Thymus (tissue), 11 donors: ENCODE data around the gene LRRC2. TPM values are rescaled to one million over a fixed set of nuclear protein-coding genes. Genes with fewer than 3 reads are reported as not detected.
"Not testable (repeated sequence)": the region's sequence is repeated elsewhere in the genome, so short reads cannot be mapped to it uniquely, and the experiment has no call there.

Experiments
- DNase-seq, 9 donors: peaks; one replicate each; pipeline ENCODE4 v3.0.0-alpha.2; 2013; ENCODE audit warnings: low spot score in 9 of 9, low read depth in 6 of 9, missing footprints in 1 of 9
- H3K27ac ChIP-seq, 2 donors: one replicate each; pipeline ENCODE4 v1.5.1; 2013; ENCODE audit warnings: control low read depth in 1 of 2, low read depth in 1 of 2, low read length in 1 of 2, mild to moderate bottlenecking in 1 of 2, moderate library complexity in 1 of 2
- H3K27me3 ChIP-seq, 2 donors: one replicate each; pipeline ENCODE4 v1.5.1; 2013; ENCODE audit warnings: low read length in 1 of 2; ENCODE audit not compliant: control insufficient read depth in 2 of 2, insufficient read depth in 1 of 2
- H3K36me3 ChIP-seq, 2 donors: one replicate each; pipeline ENCODE4 v1.5.1; 2013; ENCODE audit warnings: low read length in 1 of 2, mild to moderate bottlenecking in 1 of 2, moderate library complexity in 1 of 2; ENCODE audit not compliant: control insufficient read depth in 2 of 2, insufficient read depth in 2 of 2
- H3K4me1 ChIP-seq, 2 donors: one replicate each; pipeline ENCODE4 v1.5.1; 2013; ENCODE audit warnings: low read length in 2 of 2; ENCODE audit not compliant: control insufficient read depth in 2 of 2, insufficient read depth in 2 of 2
- H3K4me3 ChIP-seq, 2 donors: one replicate each; pipeline ENCODE4 v1.5.1; 2013; ENCODE audit warnings: low read length in 2 of 2, control low read depth in 1 of 2, mild to moderate bottlenecking in 1 of 2
- H3K9me3 ChIP-seq, 2 donors: one replicate each; pipeline ENCODE4 v1.5.1; 2013; ENCODE audit warnings: low read length in 1 of 2, mild to moderate bottlenecking in 1 of 2; ENCODE audit not compliant: control insufficient read depth in 2 of 2, insufficient read depth in 1 of 2
- WGBS: extraction: QIAGEN DNeasy Blood & Tissue Kit; methylation state at CpG from one replicate; pipeline ENCODE4 v1.1.7; 2013; 5-methylcytosine and 5-hydroxymethylcytosine counted together
- polyA plus RNA-seq: library from polyadenylated mRNA; stranded (reverse); fragments of 200-250 nt; gene quantifications from one replicate; pipeline ENCODE4 v1.2.3, GENCODE V29; 2013
- total RNA-seq: library from RNA; stranded (reverse); fragments of 120-200 nt; gene quantifications from one replicate; pipeline ENCODE4 v1.2.4, GENCODE V29; 2013
- donor health status: healthy.

LRRC2 gene
- total and polyA plus RNA-seq, 2 donors, result 2.4 to 2.5 TPM

DNA sequence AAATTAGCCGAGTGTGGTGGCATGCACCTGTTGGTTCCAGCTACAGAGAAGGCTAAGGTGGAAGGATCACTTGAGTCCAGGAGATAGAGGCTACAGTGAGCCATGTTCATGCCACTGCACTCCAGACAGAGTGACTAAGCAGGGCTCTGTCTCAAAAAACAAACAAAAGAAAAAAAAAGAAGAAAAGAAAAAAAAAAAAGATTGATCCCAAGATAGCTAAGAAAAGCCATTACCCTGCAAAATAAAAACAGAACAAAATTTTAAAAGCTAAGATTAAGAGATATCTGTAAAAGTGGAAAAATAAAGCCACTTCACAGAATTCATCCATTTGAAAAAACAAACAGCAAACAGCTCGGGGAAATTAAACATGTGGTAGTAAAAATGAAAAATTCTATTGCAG lies 23.8 kb downstream of the LRRC2 start:
- no peaks in the 10 kb centered on the region for H3K27me3 ChIP-seq
- no peak overlapping the region for H3K4me3 ChIP-seq
- H3K9me3 ChIP-seq, result no peaks in the 10 kb centered on the region
- 66% methylated on average over 2 of the region's 2 CpGs for WGBS
- no peak overlapping the region for H3K27ac ChIP-seq
- peaks cover 74 to 88% of the 10 kb centered on the region in 2 donors for H3K4me1 ChIP-seq
- no peak for DNase-seq
- H3K36me3 ChIP-seq, result peaks cover 0 to 5% of the 10 kb centered on the region in 2 donors

DNA sequence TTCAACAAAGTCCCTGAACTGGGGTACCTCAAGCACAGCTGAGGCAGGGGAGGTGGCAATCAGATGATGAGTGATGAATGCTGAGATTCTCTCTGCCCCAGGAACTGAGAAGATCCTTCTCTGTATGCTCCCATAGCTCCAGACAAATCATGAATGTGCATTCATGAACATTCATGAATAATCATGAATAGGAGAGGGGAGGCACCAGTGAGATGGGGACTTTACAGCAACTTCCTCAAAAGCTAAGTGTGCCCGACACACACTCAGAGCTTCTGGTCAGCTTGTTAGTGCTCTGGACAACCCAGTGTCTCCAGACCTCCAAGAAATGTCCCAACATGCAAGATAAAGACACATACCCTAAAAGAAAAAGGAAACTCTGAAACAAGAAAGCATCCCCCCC lies 24.3 kb downstream of the LRRC2 start:
- Histone ChIP-seq H3K9me3 (no peaks in the 10 kb centered on the region), H3K4me3 (no peak overlapping the region), H3K27ac (no peak overlapping the region), H3K4me1 (peaks cover 74 to 88% of the 10 kb centered on the region in 2 donors), H3K27me3 (no peaks in the 10 kb centered on the region), H3K36me3 (peaks cover 0 to 5% of the 10 kb centered on the region in 2 donors)
- no peak for DNase-seq
- 56% methylated on average over 1 of the region's 1 CpG for WGBS

DNA sequence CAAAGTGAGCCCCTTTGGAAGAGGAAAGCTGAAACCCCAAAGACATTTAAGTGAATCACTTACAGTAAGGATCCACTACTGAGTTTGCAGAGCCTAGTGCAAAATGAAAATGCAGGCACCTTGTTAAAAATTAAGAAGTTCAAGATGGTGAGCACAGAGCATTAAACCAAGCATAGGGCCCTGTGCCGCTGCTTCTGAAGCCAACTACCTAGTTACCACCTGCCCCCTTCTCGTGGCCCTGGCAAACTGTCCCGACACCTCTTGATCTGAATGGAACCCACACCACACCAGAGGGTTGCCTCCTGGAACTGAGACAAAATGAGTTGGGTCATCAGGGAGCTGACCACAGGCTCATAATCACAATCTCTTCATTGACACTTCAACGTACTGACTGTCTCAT lies 25.6 kb downstream of the LRRC2 start:
- H3K36me3 ChIP-seq, result peaks cover 0 to 5% of the 10 kb centered on the region in 2 donors
- H3K9me3 ChIP-seq, result no peaks in the 10 kb centered on the region
- no peak overlapping the region for H3K4me3 ChIP-seq
- no peak overlapping the region for H3K27ac ChIP-seq
- WGBS, result 97% methylated on average over 4 of the region's 4 CpGs
- DNase-seq, result no peak
- no peaks in the 10 kb centered on the region for H3K27me3 ChIP-seq
- H3K4me1 ChIP-seq, result peaks cover 71 to 84% of the 10 kb centered on the region in 2 donors

DNA sequence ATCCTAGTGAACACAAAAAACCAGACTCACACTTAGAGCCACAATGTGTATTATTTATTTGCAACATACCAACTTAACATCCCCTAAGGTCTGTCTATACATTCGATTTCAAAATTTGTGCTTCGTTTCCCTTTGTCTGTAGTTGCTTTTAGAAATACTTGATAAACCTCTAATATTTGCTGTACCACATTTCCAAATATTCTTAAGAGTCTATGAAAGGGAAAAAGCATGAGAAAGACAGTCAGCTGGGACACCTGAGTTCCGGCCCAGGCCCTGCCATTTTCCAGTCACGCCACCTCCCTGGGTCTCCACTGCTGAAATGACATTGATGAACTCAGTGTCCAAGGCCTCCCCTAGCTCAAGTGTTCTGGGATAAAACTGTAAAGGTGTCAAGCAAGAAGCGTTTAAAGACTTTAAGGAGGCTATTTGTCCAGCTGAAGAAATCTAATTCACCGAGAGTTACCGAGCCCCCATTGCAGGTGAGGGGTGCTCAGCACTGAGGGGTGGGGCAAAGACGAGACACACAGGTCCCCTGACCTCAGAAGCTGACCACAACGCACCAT lies 26.6 kb downstream of the LRRC2 start:
- no peak for DNase-seq
- Histone ChIP-seq H3K4me1 (peaks cover 60 to 76% of the 10 kb centered on the region in 2 donors), H3K4me3 (peak overlapping the region; percentile 4 to 22), H3K27me3 (no peaks in the 10 kb centered on the region), H3K27ac (peak overlapping the region; percentile 88 to 93), H3K9me3 (no peaks in the 10 kb centered on the region), H3K36me3 (no peaks in the 10 kb centered on the region)
- 73% methylated on average over 9 of the region's 9 CpGs for WGBS

DNA sequence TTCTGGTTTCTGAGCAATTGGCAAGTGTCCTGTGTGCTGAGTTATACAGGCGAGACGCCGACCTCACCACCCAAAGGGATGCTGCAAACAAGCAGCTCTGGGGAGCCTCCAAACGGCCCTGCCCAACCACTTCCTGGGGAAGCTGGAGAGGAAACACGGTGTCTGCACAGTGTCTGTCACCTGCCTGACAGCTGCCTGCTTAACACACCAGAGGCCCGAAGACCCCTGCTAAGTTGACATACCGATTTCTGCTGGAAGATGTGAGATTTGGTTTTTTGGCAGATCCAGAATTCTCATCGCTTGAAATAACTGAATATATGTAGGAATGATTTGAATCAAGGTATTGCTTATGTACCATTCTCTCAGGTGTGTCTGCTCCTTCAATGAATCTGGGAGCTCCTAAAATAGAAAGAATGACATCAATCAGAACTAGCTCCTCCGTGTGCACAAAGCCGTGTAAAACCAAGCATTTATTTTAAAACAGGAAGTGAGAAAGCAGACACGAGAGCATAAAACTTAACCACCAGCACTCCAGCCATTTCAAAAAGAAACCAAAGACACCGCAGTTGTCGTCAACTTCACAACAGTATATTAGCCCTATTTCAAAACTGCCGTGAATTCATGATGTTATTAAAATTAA lies 27.2 kb downstream of the LRRC2 start:
- peak overlapping the region; percentile 88 to 93 for H3K27ac ChIP-seq
- H3K36me3 ChIP-seq, result no peaks in the 10 kb centered on the region
- peak overlapping the region; percentile 4 to 22 for H3K4me3 ChIP-seq
- H3K9me3 ChIP-seq, result no peaks in the 10 kb centered on the region
- WGBS, result 3% methylated on average over 14 of the region's 14 CpGs
- H3K4me1 ChIP-seq, result peaks cover 58 to 70% of the 10 kb centered on the region in 2 donors
- H3K27me3 ChIP-seq, result no peaks in the 10 kb centered on the region
- DNase-seq, result peak; percentile 77 to 97 (median 91)

DNA sequence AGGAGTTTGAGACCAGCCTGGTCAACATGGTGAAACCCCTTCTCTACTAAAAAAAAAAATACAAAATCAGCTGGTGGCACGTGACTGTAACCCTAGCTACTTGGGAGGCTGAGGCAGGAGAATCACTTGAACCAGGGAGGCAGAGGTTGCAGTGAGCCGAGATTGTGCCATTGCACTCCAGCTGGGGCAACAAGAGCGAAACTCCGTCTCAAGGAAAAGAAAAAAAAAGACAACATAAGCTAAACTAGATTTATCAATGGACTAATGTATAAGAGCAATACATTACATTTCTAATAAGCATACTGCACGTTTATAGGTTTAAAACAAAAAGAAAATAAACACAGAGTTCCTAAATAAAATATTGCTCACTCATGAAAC lies 27.7 kb downstream of the LRRC2 start:
- H3K36me3 ChIP-seq, H3K4me3 ChIP-seq, H3K27me3 ChIP-seq, DNase-seq, H3K9me3 ChIP-seq: not testable (repeated sequence)
- 32% methylated on average over 5 of the region's 5 CpGs for WGBS
- H3K27ac ChIP-seq, result peak overlapping the region; percentile 88 to 93
- peaks cover 58 to 69% of the 10 kb centered on the region in 2 donors for H3K4me1 ChIP-seq

DNA sequence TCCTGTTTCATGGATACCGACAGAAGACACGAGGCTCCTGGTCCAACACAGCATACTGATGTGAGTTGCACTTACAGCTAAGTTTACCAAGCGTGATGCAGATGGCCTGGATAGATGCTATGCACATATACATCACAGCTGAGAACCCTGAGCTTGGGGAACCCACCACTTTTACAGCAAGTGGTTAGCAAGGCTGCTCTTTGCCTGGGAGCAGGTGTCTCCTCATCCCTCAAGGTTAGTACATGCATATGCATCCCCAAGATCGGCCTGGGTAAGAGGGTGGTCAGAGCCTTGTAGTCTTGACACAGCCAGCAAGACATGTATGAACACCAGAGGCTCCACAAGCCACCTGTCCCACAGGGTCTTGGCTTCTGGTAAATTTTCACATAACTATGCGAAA lies 28.3 kb downstream of the LRRC2 start:
- Histone ChIP-seq H3K36me3 (no peaks in the 10 kb centered on the region), H3K9me3 (no peaks in the 10 kb centered on the region), H3K4me3 (no peak overlapping the region), H3K4me1 (peaks cover 54 to 64% of the 10 kb centered on the region in 2 donors), H3K27ac (peak overlapping the region; percentile 3 to 93), H3K27me3 (no peaks in the 10 kb centered on the region)
- peak in 6 of 9 donors; percentile 38 to 81 (median 58) for DNase-seq
- 49% methylated on average over 5 of the region's 5 CpGs for WGBS

DNA sequence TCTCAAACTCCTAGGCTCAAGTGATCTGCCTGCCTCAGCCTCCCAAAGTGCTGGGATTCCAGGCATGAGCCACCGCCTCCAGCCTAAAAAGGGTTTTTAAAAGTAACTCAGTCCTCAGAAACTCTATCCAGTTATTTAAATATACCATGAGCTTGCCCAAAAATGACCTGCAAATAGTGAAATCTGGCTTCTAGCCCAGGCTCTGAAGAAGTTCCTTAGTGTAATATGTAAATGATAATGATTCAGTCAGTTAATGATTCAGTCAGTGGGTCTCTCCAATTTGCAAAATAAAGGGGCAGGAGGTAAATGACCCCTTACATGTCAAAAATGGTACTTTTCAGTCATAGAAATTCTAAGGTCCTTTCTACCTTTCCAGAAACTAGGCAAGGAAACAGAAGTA lies 28.8 kb downstream of the LRRC2 start:
- 100% methylated on average over 1 of the region's 1 CpG for WGBS
- no peak for DNase-seq
- H3K4me1 ChIP-seq, result peaks cover 52 to 61% of the 10 kb centered on the region in 2 donors
- H3K4me3 ChIP-seq, result no peak overlapping the region
- no peaks in the 10 kb centered on the region for H3K36me3 ChIP-seq
- no peaks in the 10 kb centered on the region for H3K27me3 ChIP-seq
- no peaks in the 10 kb centered on the region for H3K9me3 ChIP-seq
- no peak overlapping the region for H3K27ac ChIP-seq

DNA sequence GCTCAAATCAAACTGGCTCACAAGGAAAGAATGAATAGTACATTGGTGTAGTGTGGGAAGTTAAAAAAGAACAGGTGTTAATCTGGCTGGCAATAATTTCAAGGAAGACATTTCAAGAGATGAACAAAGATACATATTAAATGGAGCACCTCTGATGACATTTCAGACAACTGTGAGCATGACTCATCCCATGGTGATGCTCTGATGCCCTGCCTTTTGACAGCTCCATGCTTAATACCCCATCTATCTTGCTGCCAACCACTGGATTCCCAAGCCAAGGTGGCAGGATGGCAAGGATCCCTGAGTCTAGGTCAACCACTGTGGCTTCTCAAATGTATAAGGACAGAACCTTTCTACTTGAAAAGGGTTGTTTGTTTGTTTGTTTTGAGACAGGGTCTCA lies 29.3 kb downstream of the LRRC2 start:
- H3K36me3 ChIP-seq, result no peaks in the 10 kb centered on the region
- H3K4me1 ChIP-seq, result peaks cover 48 to 55% of the 10 kb centered on the region in 2 donors
- no peaks in the 10 kb centered on the region for H3K27me3 ChIP-seq
- DNase-seq, result no peak
- no peak overlapping the region for H3K27ac ChIP-seq
- no peaks in the 10 kb centered on the region for H3K9me3 ChIP-seq
- no peak overlapping the region for H3K4me3 ChIP-seq
